Measurements from ENCODE around the gene ABCD1. TPM values are rescaled to one million over a fixed set of nuclear protein-coding genes. Genes with fewer than 3 reads are reported as not detected.
A peak's percentile ranks its signal among the peaks of the same experiment; 100 is the strongest.

The ABCD1 gene
- total RNA-seq, 5 donors from 2014 or later (not counting 1 experiment from before 2014, with no cell fraction given), result 6.9 to 10.7 (median 7.9) TPM

- H3K27me3 ChIP-seq (replicated peaks in 1 of 2; ENCODE audit: control insufficient read depth in 2 of 2, extremely low read depth in 1 of 2, insufficient read depth in 2 of 2, low read length in 1 of 2), result peaks cover 3 to 37% of the 10 kb centered on the region in 2 experiments
- Mint-ChIP-seq H3K27me3 (peaks cover 8 to 11% of the 10 kb centered on the region in 2 donors), H3K27ac (no peak overlapping the region), H3K9me3 (no peaks in the 10 kb centered on the region), H3K36me3 (no peaks in the 10 kb centered on the region), H3K4me3 (peak overlapping the region in 2 of 3 donors; percentile 43 to 79), H3K4me1 (no peaks in the 10 kb centered on the region)
- ChIA-PET CTCF (interaction anchor here in 1 of 2 donors (1.4 kb wide), 1 partner anchor 20 kb away, joined by 6 read pairs; no protein-coding TSS in a partner anchor), POLR2A (no interaction called here)
- no peaks in the 10 kb centered on the region for H3K9me3 ChIP-seq
- H3K4me1 ChIP-seq (ENCODE audit: control insufficient read depth in 1 of 2, extremely low read depth in 1 of 2, insufficient read depth in 2 of 2, low read length in 2 of 2), result peaks cover 0 to 4% of the 10 kb centered on the region in 2 experiments
- no peaks in the 10 kb centered on the region for H3K36me3 ChIP-seq (ENCODE audit: control insufficient read depth in 2 of 2, extremely low read depth in 1 of 2, insufficient read depth in 1 of 2, low read length in 1 of 2)
- 64% methylated on average over 5 of the region's 24 CpGs for WGBS (ENCODE audit: insufficient coverage)
- H3K4me3 ChIP-seq (ENCODE audit: control insufficient read depth in 1 of 2, extremely low read depth in 1 of 2, low read length in 1 of 2), result no peak overlapping the region
- ATAC-seq (replicated peaks in 1 of 4) (no peak), DNase-seq (no peak)
- no peak overlapping the region for H3K27ac ChIP-seq (ENCODE audit: low read length)
Measured at GRCh38 chrX:153685751-153686696, 38.6 kb upstream of the ABCD1 start.

DNA sequence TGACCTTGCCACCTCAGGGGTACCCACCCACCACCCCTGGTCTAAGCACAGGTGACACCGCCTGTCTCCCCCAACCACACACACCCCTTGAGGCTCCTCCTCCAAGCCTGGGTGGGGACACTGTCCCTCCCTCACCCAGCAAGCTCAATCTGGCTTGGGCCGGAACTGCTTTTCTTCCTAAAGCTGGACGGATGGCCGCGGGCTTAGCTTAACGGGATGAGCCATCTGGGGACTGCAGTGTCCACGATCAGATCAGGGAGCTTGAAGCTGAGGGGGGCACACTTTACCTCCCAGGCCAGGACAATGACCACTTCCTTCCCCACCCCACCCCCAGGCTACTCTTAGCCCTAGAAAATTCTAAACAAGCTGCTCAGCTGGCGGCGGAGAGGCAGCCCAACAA lies 37.9 kb upstream of the ABCD1 start:
- H3K4me3 Mint-ChIP-seq, result peak overlapping the region; percentile 36 to 79 (median 43)
- H3K27me3 ChIP-seq (replicated peaks in 1 of 2; ENCODE audit: control insufficient read depth in 2 of 2, extremely low read depth in 1 of 2, insufficient read depth in 2 of 2, low read length in 1 of 2), result peaks cover 3 to 37% of the 10 kb centered on the region in 2 experiments
- peaks cover 8 to 11% of the 10 kb centered on the region in 2 donors for H3K27me3 Mint-ChIP-seq
- no peaks in the 10 kb centered on the region for H3K36me3 Mint-ChIP-seq
- H3K4me1 Mint-ChIP-seq, result no peaks in the 10 kb centered on the region
- no peaks in the 10 kb centered on the region for H3K9me3 Mint-ChIP-seq
- ATAC-seq (replicated peaks in 1 of 4), result no peak
- H3K27ac Mint-ChIP-seq, result no peak overlapping the region
- no CpG with 5 or more reads among the region's 9 CpGs for WGBS (ENCODE audit: insufficient coverage)
- H3K36me3 ChIP-seq (ENCODE audit: control insufficient read depth in 2 of 2, extremely low read depth in 1 of 2, insufficient read depth in 1 of 2, low read length in 1 of 2), result no peaks in the 10 kb centered on the region
- H3K4me3 ChIP-seq (ENCODE audit: control insufficient read depth in 1 of 2, extremely low read depth in 1 of 2, low read length in 1 of 2), result no peak overlapping the region
- CTCF ChIA-PET, result interaction anchor here (0.7 to 1.4 kb wide), 2 partner anchors 21 to 239 kb away, joined by 6 to 8 read pairs; partner anchors contain the start of gene ARHGAP4 (in 1 of the 2)
- no peak for DNase-seq
- POLR2A ChIA-PET, result interaction anchor here (0.7 kb wide), 2 partner anchors 238 to 655 kb away, joined by 5 to 8 read pairs; no protein-coding TSS in a partner anchor
- H3K9me3 ChIP-seq, result no peaks in the 10 kb centered on the region
- peaks cover 0 to 4% of the 10 kb centered on the region in 2 experiments for H3K4me1 ChIP-seq (ENCODE audit: control insufficient read depth in 1 of 2, extremely low read depth in 1 of 2, insufficient read depth in 2 of 2, low read length in 2 of 2)
- no peak overlapping the region for H3K27ac ChIP-seq (ENCODE audit: low read length)

GRCh38 chrX:153687121-153688039 lies 37.3 kb upstream of the ABCD1 start, which contains the start of gene SLC6A8:
TSS of gene SLC6A8 (plus strand) at chrX:153687926. CDS start at chrX:153688575, 649 bp downstream.
- Mint-ChIP-seq H3K36me3 (no peaks in the 10 kb centered on the region), H3K9me3 (no peaks in the 10 kb centered on the region), H3K4me3 (peak within 1 kb of the TSS; percentile 76 to 79 (median 77)), H3K27ac (no peak within 1 kb of the TSS), H3K27me3 (peaks cover 8 to 11% of the 10 kb centered on the region in 2 donors), H3K4me1 (no peaks in the 10 kb centered on the region)
- WGBS (ENCODE audit: insufficient coverage), result under 1% methylated on average over 27 of the region's 66 CpGs
- POLR2A ChIA-PET, result interaction anchor here (0.7 kb wide), 2 partner anchors 238 to 655 kb away, joined by 5 to 8 read pairs; no protein-coding TSS in a partner anchor
- ATAC-seq (replicated peaks in 1 of 4) (peak; percentile 42 to 59 (median 46)), DNase-seq (peak in 6 of 35 experiments; percentile 11 to 42 (median 24))
- peak within 1 kb of the TSS in 1 of 2 donors; percentile 6 for H3K4me3 ChIP-seq (ENCODE audit: control insufficient read depth in 1 of 2, extremely low read depth in 1 of 2, low read length in 1 of 2)
- no peaks in the 10 kb centered on the region for H3K36me3 ChIP-seq (ENCODE audit: control insufficient read depth in 2 of 2, extremely low read depth in 1 of 2, insufficient read depth in 1 of 2, low read length in 1 of 2)
- H3K27me3 ChIP-seq (replicated peaks in 1 of 2; ENCODE audit: control insufficient read depth in 2 of 2, extremely low read depth in 1 of 2, insufficient read depth in 2 of 2, low read length in 1 of 2), result peaks cover 3 to 37% of the 10 kb centered on the region in 2 experiments
- CTCF ChIA-PET, result interaction anchor here (0.7 to 1.4 kb wide), 2 partner anchors 22 to 238 kb away, joined by 6 to 8 read pairs; partner anchors contain the start of gene ARHGAP4 (in 1 of the 2)
- H3K27ac ChIP-seq (ENCODE audit: low read length), result no peak within 1 kb of the TSS
- no peaks in the 10 kb centered on the region for H3K9me3 ChIP-seq
- peaks cover 0 to 4% of the 10 kb centered on the region in 2 experiments for H3K4me1 ChIP-seq (ENCODE audit: control insufficient read depth in 1 of 2, extremely low read depth in 1 of 2, insufficient read depth in 2 of 2, low read length in 2 of 2)

GRCh38 chrX:153688071-153688470 lies 36.6 kb upstream of the ABCD1 start:
- 0% methylated on average over 28 of the region's 69 CpGs for WGBS (ENCODE audit: insufficient coverage)
- ATAC-seq (replicated peaks in 1 of 4) (peak; percentile 27 to 48 (median 42)), DNase-seq (peak in 1 of 35 experiments; percentile 13)
- H3K27me3 ChIP-seq (replicated peaks in 1 of 2; ENCODE audit: control insufficient read depth in 2 of 2, extremely low read depth in 1 of 2, insufficient read depth in 2 of 2, low read length in 1 of 2), result peaks cover 3 to 37% of the 10 kb centered on the region in 2 experiments
- no peaks in the 10 kb centered on the region for H3K9me3 ChIP-seq
- ChIA-PET POLR2A (no interaction called here), CTCF (no interaction called here)
- H3K27me3 Mint-ChIP-seq, result peaks cover 8 to 11% of the 10 kb centered on the region in 2 donors
- H3K27ac Mint-ChIP-seq, result no peak overlapping the region
- H3K4me1 ChIP-seq (ENCODE audit: control insufficient read depth in 1 of 2, extremely low read depth in 1 of 2, insufficient read depth in 2 of 2, low read length in 2 of 2), result peaks cover 0 to 4% of the 10 kb centered on the region in 2 experiments
- H3K36me3 Mint-ChIP-seq, result no peaks in the 10 kb centered on the region
- no peaks in the 10 kb centered on the region for H3K36me3 ChIP-seq (ENCODE audit: control insufficient read depth in 2 of 2, extremely low read depth in 1 of 2, insufficient read depth in 1 of 2, low read length in 1 of 2)
- no peaks in the 10 kb centered on the region for H3K4me1 Mint-ChIP-seq
- H3K4me3 Mint-ChIP-seq, result no peak overlapping the region
- H3K27ac ChIP-seq (ENCODE audit: low read length), result no peak overlapping the region
- H3K9me3 Mint-ChIP-seq, result no peaks in the 10 kb centered on the region
- H3K4me3 ChIP-seq (ENCODE audit: control insufficient read depth in 1 of 2, extremely low read depth in 1 of 2, low read length in 1 of 2), result no peak overlapping the region

DNA sequence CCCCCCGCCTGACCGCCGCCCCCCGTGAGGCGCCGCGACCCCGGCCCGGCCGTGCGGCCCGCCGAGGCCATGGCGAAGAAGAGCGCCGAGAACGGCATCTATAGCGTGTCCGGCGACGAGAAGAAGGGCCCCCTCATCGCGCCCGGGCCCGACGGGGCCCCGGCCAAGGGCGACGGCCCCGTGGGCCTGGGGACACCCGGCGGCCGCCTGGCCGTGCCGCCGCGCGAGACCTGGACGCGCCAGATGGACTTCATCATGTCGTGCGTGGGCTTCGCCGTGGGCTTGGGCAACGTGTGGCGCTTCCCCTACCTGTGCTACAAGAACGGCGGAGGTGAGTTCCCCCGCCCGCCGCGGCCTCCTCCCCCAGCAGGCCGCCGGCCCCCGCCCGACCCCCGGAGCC lies 36.1 kb upstream of the ABCD1 start:
- no peaks in the 10 kb centered on the region for H3K9me3 Mint-ChIP-seq
- no peaks in the 10 kb centered on the region for H3K9me3 ChIP-seq
- H3K27me3 ChIP-seq (replicated peaks in 1 of 2; ENCODE audit: control insufficient read depth in 2 of 2, extremely low read depth in 1 of 2, insufficient read depth in 2 of 2, low read length in 1 of 2), result peaks cover 1 to 37% of the 10 kb centered on the region in 2 experiments
- H3K36me3 ChIP-seq (ENCODE audit: control insufficient read depth in 2 of 2, extremely low read depth in 1 of 2, insufficient read depth in 1 of 2, low read length in 1 of 2), result no peaks in the 10 kb centered on the region
- no peaks in the 10 kb centered on the region for H3K4me1 Mint-ChIP-seq
- ATAC-seq (replicated peaks in 1 of 4) (no peak), DNase-seq (no peak)
- no peak overlapping the region for H3K4me3 ChIP-seq (ENCODE audit: control insufficient read depth in 1 of 2, extremely low read depth in 1 of 2, low read length in 1 of 2)
- 2% methylated on average over 20 of the region's 57 CpGs for WGBS (ENCODE audit: insufficient coverage)
- ChIA-PET CTCF (no interaction called here), POLR2A (no interaction called here)
- H3K4me1 ChIP-seq (ENCODE audit: control insufficient read depth in 1 of 2, extremely low read depth in 1 of 2, insufficient read depth in 2 of 2, low read length in 2 of 2), result peaks cover 0 to 4% of the 10 kb centered on the region in 2 experiments
- no peak overlapping the region for H3K27ac Mint-ChIP-seq
- peaks cover 8 to 11% of the 10 kb centered on the region in 2 donors for H3K27me3 Mint-ChIP-seq
- H3K36me3 Mint-ChIP-seq, result no peaks in the 10 kb centered on the region
- no peak overlapping the region for H3K4me3 Mint-ChIP-seq
- H3K27ac ChIP-seq (ENCODE audit: low read length), result no peak overlapping the region
